Hepatocyte (in vitro differentiated cells): ENCODE results near the gene USHBP1. TPM values are rescaled to one million over a fixed set of nuclear protein-coding genes. Genes with fewer than 3 reads are reported as not detected.

Source experiments
- DNase-seq: peaks from one replicate; pipeline ENCODE4 v3.0.0-alpha.2; 2016; ENCODE audit warnings: low spot score
- H2AFZ ChIP-seq: fragments of 200-600 bp; sonication (generic); 2 replicates; pipeline ENCODE4 v1.6.0; 2016; ENCODE audit warnings: antibody characterized with exemption, mild to moderate bottlenecking
- H3K27ac ChIP-seq: fragments of 200-600 bp; sonication (generic); 2 replicates; pipeline ENCODE4 v1.5.1; 2016; ENCODE audit warnings: mild to moderate bottlenecking
- H3K27me3 ChIP-seq: fragments of 200-600 bp; sonication (generic); 2 replicates; pipeline ENCODE4 v1.6.1; 2016
- H3K36me3 ChIP-seq: fragments of 200-600 bp; sonication (generic); replicated peaks from 2 replicates; pipeline ENCODE4 v1.5.1; 2016; ENCODE audit warnings: low read depth; ENCODE audit not compliant: insufficient read depth
- H3K4me1 ChIP-seq: fragments of 200-600 bp; sonication (generic); 2 replicates; pipeline ENCODE4 v1.5.1; 2016; ENCODE audit warnings: mild to moderate bottlenecking, moderate library complexity; ENCODE audit not compliant: insufficient read depth
- H3K4me2 ChIP-seq: fragments of 200-600 bp; sonication (generic); 2 replicates; pipeline ENCODE4 v1.6.0; 2016
- H3K4me3 ChIP-seq: fragments of 200-600 bp; sonication (generic); 2 replicates; pipeline ENCODE4 v1.5.1; 2016; ENCODE audit warnings: mild to moderate bottlenecking
- H3K79me2 ChIP-seq: fragments of 200-600 bp; sonication (generic); 2 replicates; pipeline ENCODE4 v1.6.0; 2017; ENCODE audit warnings: mild to moderate bottlenecking
- H3K9me2 ChIP-seq: fragments of 200-600 bp; sonication (generic); replicated peaks from 2 replicates; pipeline ENCODE4 v1.6.0; 2017; ENCODE audit warnings: mild to moderate bottlenecking; ENCODE audit not compliant: insufficient read depth
- H3K9me3 ChIP-seq: fragments of 200-600 bp; sonication (generic); 2 replicates; pipeline ENCODE4 v1.5.1; 2016; ENCODE audit warnings: low read depth, mild to moderate bottlenecking
- H4K20me1 ChIP-seq: fragments of 200-600 bp; sonication (generic); 2 replicates; pipeline ENCODE4 v1.6.0; 2016; ENCODE audit warnings: mild to moderate bottlenecking; ENCODE audit not compliant: insufficient read depth, poor library complexity, severe bottlenecking
- CTCF ChIP-seq: fragments of 200-600 bp; sonication (generic); IDR thresholded peaks from 2 replicates; pipeline ENCODE4 v1.5.1; 2016; ENCODE audit warnings: antibody characterized with exemption, mild to moderate bottlenecking; ENCODE audit not compliant: poor library complexity
- EZH2 ChIP-seq: fragments of 200-600 bp; sonication (generic); IDR thresholded peaks from 2 replicates; pipeline ENCODE4 v1.6.1; 2016; ENCODE audit warnings: antibody characterized with exemption, mild to moderate bottlenecking, borderline replicate concordance
- EZH2phosphoT487 ChIP-seq: fragments of 200-600 bp; sonication (generic); IDR thresholded peaks from one replicate; pipeline ENCODE4 v1.6.1; 2018; ENCODE audit warnings: antibody characterized with exemption, mild to moderate bottlenecking, low read depth, moderate library complexity; ENCODE audit not compliant: unreplicated experiment, severe bottlenecking
- WGBS: methylation state at CpG from one replicate; pipeline ENCODE4 v1.1.6; 2016; ENCODE audit warnings: low lambda C conversion rate; ENCODE audit errors: missing lambda C conversion rate; 5-methylcytosine and 5-hydroxymethylcytosine counted together
- polyA plus RNA-seq: library from polyadenylated mRNA; unstranded; fragments of >200 nt; fragmentation: Nextera tagmentation; extraction: Ambion mirVana; gene quantifications from 2 replicates; pipeline ENCODE4 v1.2.1, GENCODE V29; 2016
- total RNA-seq: library from RNA; depleted of rRNA; stranded (reverse); fragments of >200 nt; gene quantifications from 2 replicates; pipeline ENCODE4 v1.2.3, GENCODE V29; 2014

USHBP1 gene
- total and polyA plus RNA-seq, 2 experiments from 2014 or later = 0.98 TPM; not detected in 1

GRCh38 chr19:17311455-17312188, 47.1 kb upstream of the USHBP1 start:
- TF ChIP-seq CTCF (no peak), EZH2phosphoT487 (no peak), EZH2 (no peak)
- no peaks in the 10 kb centered on the region for H3K9me2 ChIP-seq
- H3K4me1 ChIP-seq = peaks cover 20% of the 10 kb centered on the region
- WGBS = 73% methylated on average over 11 of the region's 11 CpGs
- peak; percentile 74 for DNase-seq
- H3K4me3 ChIP-seq = no peak overlapping the region
- peaks cover 7% of the 10 kb centered on the region for H4K20me1 ChIP-seq
- no peaks in the 10 kb centered on the region for H3K36me3 ChIP-seq
- H3K79me2 ChIP-seq = peaks cover 54% of the 10 kb centered on the region
- H2AFZ ChIP-seq = no peak overlapping the region
- no peaks in the 10 kb centered on the region for H3K9me3 ChIP-seq
- H3K27me3 ChIP-seq = no peaks in the 10 kb centered on the region
- peak overlapping the region; percentile 88 for H3K27ac ChIP-seq
- H3K4me2 ChIP-seq = peak overlapping the region; percentile 55

DNA sequence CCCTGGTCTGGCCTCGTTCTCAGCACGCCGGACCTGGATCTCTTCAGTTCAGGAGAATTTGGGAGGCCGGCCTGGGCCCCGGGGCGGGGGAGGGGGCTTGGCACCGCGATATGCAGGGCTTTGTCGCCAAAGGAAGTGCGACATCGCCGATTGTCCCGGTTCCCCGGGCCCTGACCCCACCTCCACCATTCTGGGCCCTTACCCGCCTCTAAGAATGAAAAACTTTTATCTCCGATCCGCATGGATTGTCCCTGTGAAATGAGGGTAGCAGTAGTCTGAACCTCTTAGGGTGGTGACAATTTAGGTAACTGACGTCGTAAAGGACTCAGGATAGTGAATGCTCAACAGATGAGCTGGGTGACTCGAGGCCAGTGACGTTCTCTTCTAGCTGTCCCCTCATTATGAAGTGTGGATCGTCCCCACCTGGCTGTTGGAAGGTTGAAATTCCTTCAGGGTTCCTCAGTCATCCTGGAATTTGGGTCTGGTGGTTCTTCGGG, 45.5 kb upstream of the USHBP1 start:
- Histone ChIP-seq H3K27me3 (no peaks in the 10 kb centered on the region), H3K27ac (peak overlapping the region; percentile 56), H2AFZ (peak overlapping the region; percentile 17), H3K36me3 (no peaks in the 10 kb centered on the region), H3K4me1 (peaks cover 23% of the 10 kb centered on the region), H3K4me3 (peak overlapping the region; percentile 56), H3K9me3 (no peaks in the 10 kb centered on the region), H3K4me2 (peak overlapping the region; percentile 94), H4K20me1 (peaks cover 7% of the 10 kb centered on the region), H3K9me2 (no peaks in the 10 kb centered on the region), H3K79me2 (peaks cover 54% of the 10 kb centered on the region)
- no peak for DNase-seq
- TF ChIP-seq CTCF (no peak), EZH2 (no peak), EZH2phosphoT487 (no peak)
- WGBS = 10% methylated on average over 20 of the region's 23 CpGs

- H3K4me3 ChIP-seq = peak within 1 kb of the TSS; percentile 56
- H3K4me2 ChIP-seq = peak within 1 kb of the TSS; percentile 94
- no peak for TF ChIP-seq EZH2phosphoT487
- H3K27ac ChIP-seq = peak within 1 kb of the TSS; percentile 56
- H4K20me1 ChIP-seq = peaks cover 7% of the 10 kb centered on the region
- H3K79me2 ChIP-seq = peaks cover 54% of the 10 kb centered on the region
- peak; percentile 100 for DNase-seq
- peak within 1 kb of the TSS; percentile 17 for H2AFZ ChIP-seq
- no peaks in the 10 kb centered on the region for H3K27me3 ChIP-seq
- WGBS = 3% methylated on average over 33 of the region's 46 CpGs
- H3K9me2 ChIP-seq = no peaks in the 10 kb centered on the region
- no peaks in the 10 kb centered on the region for H3K36me3 ChIP-seq
- no peaks in the 10 kb centered on the region for H3K9me3 ChIP-seq
- peaks cover 23% of the 10 kb centered on the region for H3K4me1 ChIP-seq
Measured at GRCh38 chr19:17309198-17309964, 44.8 kb upstream of the USHBP1 start, which contains the start of gene DDA1. Gene DDA1 (plus strand): TSS chr19:17309563. CDS start chr19:17309655, 92 bp downstream.
